ENCODE measurements around the gene CELSR2.

DNA sequence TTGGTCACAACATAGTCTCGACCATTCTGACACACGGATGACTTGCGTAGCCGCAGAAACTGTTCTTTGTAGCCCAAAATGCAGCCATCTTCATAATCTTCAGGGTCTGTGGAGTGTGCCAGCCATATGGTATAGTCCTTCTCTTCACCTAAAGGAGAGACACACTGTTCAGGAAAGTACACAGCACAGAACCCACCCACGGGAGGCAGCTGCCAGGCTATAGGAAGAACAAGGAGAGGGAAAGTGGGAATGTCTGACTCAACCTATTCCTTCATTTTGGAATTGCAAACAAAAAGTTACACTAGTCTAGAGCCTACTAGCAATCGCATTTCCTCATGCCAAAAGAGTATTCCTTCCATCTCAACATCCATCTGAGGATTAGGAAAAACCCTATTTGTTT is 73.6 kb downstream of the CELSR2 start:
- TF ChIP-seq POLR2A (IDR thresholded peaks at IDR 0.05; ENCODE audit: low read depth, low read length) (no peak), TAF1 (IDR thresholded peaks at IDR 0.05; ENCODE audit: low read depth, low read length) (no peak), POU2F2 (IDR thresholded peaks at IDR 0.05; ENCODE audit: low read depth, low read length) (no peak)

Data from GM12891 (cell line).